Adrenal gland (tissue), 5 donors: ENCODE data around the gene TMOD4.

Source experiments
- POLR2A ChIP-seq, 2 donors: fragments of 450-650 bp; IDR thresholded peaks; one replicate each; pipeline ENCODE4 v1.6.1; 2017; ENCODE audit warnings: antibody characterized with exemption in 2 of 2, mild to moderate bottlenecking in 2 of 2, moderate library complexity in 1 of 2
- TF ChIP-seq, protein P1 (sequence below), 6 experiments: fragments of 450-650 bp in 4 of 6; fragments of 200-600 bp in 2 of 6; sonication (generic) in 1 of 6; IDR thresholded peaks; 1 replicate in 5 of 6; 2 replicates in 1 of 6; pipeline versions ENCODE4 v1.5.1 to v1.8.0; 2016 to 2021; ENCODE audit warnings: antibody characterized with exemption in 6 of 6, mild to moderate bottlenecking in 2 of 6, moderate library complexity in 1 of 6
- donor health status: DM: no; HTN: no; CAD: no.

DNA sequence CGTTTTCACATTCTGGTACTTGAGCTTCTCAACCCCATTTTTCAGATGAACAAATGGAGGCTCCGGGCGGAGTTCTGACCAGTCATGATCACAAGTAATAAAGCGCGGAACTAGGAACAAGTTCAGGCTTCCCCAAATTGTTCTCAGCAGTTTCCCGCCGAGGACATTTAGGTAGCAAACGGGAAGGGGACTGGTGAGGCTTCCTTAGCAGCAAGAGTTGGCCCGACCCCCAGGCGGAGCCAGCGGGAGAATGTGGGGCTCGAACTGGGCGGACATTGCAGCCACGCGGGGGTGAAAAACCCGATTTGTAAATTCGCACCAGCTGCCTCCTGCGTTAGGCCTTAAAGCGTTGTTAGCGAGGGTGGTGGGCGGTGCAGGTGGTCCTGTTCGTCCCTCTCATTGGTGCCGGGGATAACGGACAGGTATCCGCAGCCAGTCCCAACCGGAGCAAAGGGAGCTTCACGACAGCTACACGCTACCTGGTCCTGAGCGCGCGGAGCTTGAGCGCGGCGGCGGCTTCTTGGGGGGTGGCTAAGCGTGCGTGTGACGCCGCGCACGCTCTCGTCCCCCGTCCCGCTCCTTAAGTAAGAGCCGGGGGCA is 44.7 kb downstream of the TMOD4 start:
- TF ChIP-seq, protein P1, sequence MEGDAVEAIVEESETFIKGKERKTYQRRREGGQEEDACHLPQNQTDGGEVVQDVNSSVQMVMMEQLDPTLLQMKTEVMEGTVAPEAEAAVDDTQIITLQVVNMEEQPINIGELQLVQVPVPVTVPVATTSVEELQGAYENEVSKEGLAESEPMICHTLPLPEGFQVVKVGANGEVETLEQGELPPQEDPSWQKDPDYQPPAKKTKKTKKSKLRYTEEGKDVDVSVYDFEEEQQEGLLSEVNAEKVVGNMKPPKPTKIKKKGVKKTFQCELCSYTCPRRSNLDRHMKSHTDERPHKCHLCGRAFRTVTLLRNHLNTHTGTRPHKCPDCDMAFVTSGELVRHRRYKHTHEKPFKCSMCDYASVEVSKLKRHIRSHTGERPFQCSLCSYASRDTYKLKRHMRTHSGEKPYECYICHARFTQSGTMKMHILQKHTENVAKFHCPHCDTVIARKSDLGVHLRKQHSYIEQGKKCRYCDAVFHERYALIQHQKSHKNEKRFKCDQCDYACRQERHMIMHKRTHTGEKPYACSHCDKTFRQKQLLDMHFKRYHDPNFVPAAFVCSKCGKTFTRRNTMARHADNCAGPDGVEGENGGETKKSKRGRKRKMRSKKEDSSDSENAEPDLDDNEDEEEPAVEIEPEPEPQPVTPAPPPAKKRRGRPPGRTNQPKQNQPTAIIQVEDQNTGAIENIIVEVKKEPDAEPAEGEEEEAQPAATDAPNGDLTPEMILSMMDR (IDR thresholded peaks at IDR 0.05) = no peak
- TF ChIP-seq POLR2A (IDR thresholded peaks at IDR 0.05) = no peak
